ENCODE data around the gene MYORG. TPM values are rescaled to one million over a fixed set of nuclear protein-coding genes. Genes with fewer than 3 reads are reported as not detected.

MYORG gene
- total and polyA plus RNA-seq, 10 of the 15 experiments (the other 5 are each of a cell fraction or from before 2014, with no cell fraction given), result 0.05 to 0.36 (median 0.10) TPM; not detected in 1

DNA sequence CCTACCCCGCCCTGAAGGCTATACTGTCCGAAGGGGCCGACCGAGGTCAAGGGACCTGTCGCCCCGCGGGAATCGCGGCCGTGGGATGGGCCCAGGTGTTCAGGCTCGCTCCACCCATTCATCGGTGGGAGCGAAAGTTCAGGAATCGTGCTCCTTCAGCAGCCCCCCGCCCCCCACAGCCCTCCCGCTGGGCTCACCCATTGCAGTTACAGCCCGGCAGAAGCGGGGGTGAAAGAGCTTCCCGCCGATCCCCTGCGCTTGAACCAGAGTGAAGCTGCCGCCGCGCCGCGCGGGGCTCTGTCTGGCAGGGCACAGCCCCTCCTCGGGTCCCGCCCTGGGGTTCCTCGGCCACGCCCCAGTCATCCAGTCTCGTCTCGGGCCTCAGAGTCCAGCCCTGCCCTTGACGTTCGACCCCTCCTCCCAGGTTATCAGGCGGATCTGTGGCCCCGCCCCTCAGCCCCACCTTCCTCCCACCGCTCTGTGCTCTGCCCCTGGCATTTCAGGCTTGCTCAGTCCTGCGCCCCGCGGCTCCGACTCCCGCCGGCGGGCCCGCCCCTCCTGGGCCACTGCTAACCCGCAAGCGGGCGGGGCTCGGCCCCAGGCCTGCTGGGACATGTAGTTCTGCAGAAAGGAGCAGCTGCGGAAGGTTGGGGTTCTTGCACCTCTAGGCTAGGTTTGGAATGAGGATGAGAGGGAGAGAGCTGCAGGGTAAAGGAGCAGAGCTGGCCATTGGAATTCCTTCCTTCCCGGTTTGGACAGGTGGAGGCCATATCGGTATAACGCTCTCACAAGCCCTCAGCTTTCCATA is at the start of gene MYORG (continued):
- TF ChIP-seq JUNB (IDR thresholded peaks at IDR 0.05) (no peak), ETV6 (conservative IDR thresholded peaks at IDR 0.05 in 1 of 2, IDR thresholded peaks at IDR 0.05 in 1 of 2; ENCODE audit: borderline replicate concordance in 1 of 2, low read depth in 1 of 2) (no peak), STAT1 (conservative IDR thresholded peaks at IDR 0.05) (no peak), WRNIP1 (IDR thresholded peaks at IDR 0.05; ENCODE audit: borderline replicate concordance, low read depth, low read length) (no peak), KLF5 (IDR thresholded peaks at IDR 0.05; ENCODE audit: partially characterized antibody) (no peak), SREBF2 (IDR thresholded peaks at IDR 0.05; ENCODE audit: low read length) (no peak), ATF7 (IDR thresholded peaks at IDR 0.05; ENCODE audit: low read depth) (no peak), CBX3 (IDR thresholded peaks at IDR 0.05; ENCODE audit: borderline replicate concordance, low read depth) (no peak), CBFB (IDR thresholded peaks at IDR 0.05; ENCODE audit: low read depth) (no peak), SP1 (IDR thresholded peaks at IDR 0.05; ENCODE audit: low read depth, low read length) (peak; percentile 42), RUNX3 (IDR thresholded peaks at IDR 0.05; ENCODE audit: low read length) (peak; percentile 77), CREB1 (IDR thresholded peaks at IDR 0.05; ENCODE audit: low read depth) (peak; percentile 63), SRF (IDR thresholded peaks at IDR 0.05; ENCODE audit: low read depth in 2 of 2, low read length in 2 of 2) (peak in 1 of 2 experiments; percentile 45; a peak in 1 of 4 replicates), SPI1 (IDR thresholded peaks at IDR 0.05; ENCODE audit: borderline replicate concordance, insufficient read depth, low read depth, low read length) (no peak), POLR2AphosphoS5 (IDR thresholded peaks at IDR 0.05; ENCODE audit: low read length) (no peak), RAD51 (IDR thresholded peaks at IDR 0.05) (no peak), PML (IDR thresholded peaks at IDR 0.05; ENCODE audit: low read length) (no peak), TARDBP (IDR thresholded peaks at IDR 0.05; ENCODE audit: borderline replicate concordance) (0 out of 2 replicates have a peak, but pooled peaks have one; percentile 48), RFX5 (IDR thresholded peaks at IDR 0.05; ENCODE audit: low read depth, low read length) (no peak), FOS (IDR thresholded peaks at IDR 0.05; ENCODE audit: borderline replicate concordance, extremely low read depth, insufficient read length) (no peak), ZNF217 (IDR thresholded peaks at IDR 0.05) (no peak)
- TF ChIP-seq, protein P1, sequence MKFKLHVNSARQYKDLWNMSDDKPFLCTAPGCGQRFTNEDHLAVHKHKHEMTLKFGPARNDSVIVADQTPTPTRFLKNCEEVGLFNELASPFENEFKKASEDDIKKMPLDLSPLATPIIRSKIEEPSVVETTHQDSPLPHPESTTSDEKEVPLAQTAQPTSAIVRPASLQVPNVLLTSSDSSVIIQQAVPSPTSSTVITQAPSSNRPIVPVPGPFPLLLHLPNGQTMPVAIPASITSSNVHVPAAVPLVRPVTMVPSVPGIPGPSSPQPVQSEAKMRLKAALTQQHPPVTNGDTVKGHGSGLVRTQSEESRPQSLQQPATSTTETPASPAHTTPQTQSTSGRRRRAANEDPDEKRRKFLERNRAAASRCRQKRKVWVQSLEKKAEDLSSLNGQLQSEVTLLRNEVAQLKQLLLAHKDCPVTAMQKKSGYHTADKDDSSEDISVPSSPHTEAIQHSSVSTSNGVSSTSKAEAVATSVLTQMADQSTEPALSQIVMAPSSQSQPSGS (IDR thresholded peaks at IDR 0.05; ENCODE audit: low read length), result no peak
- TF ChIP-seq, protein P2, sequence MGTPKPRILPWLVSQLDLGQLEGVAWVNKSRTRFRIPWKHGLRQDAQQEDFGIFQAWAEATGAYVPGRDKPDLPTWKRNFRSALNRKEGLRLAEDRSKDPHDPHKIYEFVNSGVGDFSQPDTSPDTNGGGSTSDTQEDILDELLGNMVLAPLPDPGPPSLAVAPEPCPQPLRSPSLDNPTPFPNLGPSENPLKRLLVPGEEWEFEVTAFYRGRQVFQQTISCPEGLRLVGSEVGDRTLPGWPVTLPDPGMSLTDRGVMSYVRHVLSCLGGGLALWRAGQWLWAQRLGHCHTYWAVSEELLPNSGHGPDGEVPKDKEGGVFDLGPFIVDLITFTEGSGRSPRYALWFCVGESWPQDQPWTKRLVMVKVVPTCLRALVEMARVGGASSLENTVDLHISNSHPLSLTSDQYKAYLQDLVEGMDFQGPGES (IDR thresholded peaks at IDR 0.05), result no peak
- TF ChIP-seq, protein P3, sequence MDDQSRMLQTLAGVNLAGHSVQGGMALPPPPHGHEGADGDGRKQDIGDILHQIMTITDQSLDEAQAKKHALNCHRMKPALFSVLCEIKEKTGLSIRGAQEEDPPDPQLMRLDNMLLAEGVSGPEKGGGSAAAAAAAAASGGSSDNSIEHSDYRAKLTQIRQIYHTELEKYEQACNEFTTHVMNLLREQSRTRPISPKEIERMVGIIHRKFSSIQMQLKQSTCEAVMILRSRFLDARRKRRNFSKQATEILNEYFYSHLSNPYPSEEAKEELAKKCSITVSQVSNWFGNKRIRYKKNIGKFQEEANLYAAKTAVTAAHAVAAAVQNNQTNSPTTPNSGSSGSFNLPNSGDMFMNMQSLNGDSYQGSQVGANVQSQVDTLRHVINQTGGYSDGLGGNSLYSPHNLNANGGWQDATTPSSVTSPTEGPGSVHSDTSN (IDR thresholded peaks at IDR 0.05; ENCODE audit: insufficient replicate concordance, low read depth, low read length), result no peak
- TF ChIP-seq, protein P4, sequence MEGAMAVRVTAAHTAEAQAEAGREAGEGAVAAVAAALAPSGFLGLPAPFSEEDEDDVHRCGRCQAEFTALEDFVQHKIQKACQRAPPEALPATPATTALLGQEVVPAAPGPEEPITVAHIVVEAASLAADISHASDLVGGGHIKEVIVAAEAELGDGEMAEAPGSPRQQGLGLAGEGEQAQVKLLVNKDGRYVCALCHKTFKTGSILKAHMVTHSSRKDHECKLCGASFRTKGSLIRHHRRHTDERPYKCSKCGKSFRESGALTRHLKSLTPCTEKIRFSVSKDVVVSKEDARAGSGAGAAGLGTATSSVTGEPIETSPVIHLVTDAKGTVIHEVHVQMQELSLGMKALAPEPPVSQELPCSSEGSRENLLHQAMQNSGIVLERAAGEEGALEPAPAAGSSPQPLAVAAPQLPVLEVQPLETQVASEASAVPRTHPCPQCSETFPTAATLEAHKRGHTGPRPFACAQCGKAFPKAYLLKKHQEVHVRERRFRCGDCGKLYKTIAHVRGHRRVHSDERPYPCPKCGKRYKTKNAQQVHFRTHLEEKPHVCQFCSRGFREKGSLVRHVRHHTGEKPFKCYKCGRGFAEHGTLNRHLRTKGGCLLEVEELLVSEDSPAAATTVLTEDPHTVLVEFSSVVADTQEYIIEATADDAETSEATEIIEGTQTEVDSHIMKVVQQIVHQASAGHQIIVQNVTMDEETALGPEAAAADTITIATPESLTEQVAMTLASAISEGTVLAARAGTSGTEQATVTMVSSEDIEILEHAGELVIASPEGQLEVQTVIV (IDR thresholded peaks at IDR 0.05; ENCODE audit: borderline replicate concordance, partially characterized antibody), result no peak

Measured in GM12878 (cell line).